ENCODE data around the gene DROSHA.
"Not testable (repeated sequence)": the region's sequence is repeated elsewhere in the genome, so short reads cannot be mapped to it uniquely, and the experiment has no call there.

DROSHA gene, protein sequence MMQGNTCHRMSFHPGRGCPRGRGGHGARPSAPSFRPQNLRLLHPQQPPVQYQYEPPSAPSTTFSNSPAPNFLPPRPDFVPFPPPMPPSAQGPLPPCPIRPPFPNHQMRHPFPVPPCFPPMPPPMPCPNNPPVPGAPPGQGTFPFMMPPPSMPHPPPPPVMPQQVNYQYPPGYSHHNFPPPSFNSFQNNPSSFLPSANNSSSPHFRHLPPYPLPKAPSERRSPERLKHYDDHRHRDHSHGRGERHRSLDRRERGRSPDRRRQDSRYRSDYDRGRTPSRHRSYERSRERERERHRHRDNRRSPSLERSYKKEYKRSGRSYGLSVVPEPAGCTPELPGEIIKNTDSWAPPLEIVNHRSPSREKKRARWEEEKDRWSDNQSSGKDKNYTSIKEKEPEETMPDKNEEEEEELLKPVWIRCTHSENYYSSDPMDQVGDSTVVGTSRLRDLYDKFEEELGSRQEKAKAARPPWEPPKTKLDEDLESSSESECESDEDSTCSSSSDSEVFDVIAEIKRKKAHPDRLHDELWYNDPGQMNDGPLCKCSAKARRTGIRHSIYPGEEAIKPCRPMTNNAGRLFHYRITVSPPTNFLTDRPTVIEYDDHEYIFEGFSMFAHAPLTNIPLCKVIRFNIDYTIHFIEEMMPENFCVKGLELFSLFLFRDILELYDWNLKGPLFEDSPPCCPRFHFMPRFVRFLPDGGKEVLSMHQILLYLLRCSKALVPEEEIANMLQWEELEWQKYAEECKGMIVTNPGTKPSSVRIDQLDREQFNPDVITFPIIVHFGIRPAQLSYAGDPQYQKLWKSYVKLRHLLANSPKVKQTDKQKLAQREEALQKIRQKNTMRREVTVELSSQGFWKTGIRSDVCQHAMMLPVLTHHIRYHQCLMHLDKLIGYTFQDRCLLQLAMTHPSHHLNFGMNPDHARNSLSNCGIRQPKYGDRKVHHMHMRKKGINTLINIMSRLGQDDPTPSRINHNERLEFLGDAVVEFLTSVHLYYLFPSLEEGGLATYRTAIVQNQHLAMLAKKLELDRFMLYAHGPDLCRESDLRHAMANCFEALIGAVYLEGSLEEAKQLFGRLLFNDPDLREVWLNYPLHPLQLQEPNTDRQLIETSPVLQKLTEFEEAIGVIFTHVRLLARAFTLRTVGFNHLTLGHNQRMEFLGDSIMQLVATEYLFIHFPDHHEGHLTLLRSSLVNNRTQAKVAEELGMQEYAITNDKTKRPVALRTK (N-terminal part only)

DNA sequence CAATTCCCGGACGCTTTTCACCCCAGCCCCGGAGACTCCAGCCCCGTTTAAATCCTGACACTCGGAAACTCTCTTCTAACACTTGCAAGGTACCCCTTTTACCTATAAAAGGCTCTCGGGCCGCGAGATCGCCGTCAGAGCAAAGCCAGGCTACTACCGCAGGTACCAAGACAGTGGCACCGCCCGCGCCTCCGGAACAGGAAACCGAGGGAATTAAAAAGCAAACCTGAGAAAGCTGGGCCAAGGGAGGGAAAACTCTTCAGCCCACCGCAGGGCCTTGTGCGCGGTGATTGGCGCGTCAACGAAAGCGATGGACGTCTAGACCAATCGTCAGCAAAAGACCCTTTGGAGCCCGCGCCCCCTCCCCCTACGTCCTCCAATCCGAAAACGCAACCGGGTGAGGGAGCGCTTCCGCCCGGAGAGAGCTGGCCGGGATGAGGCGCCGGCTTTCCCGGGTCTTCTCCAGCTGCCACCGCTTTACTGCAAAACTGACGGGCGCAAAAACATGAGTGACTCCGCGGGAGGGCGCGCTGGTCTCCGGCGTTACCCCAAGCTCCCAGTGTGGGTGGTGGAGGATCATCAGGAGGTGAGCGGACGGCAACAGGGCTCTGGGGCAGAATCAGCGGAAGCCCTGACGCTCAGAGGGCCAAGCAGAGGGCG lies at the start of gene DROSHA, which contains the start of gene C5orf22:
TSS of gene DROSHA (minus strand) at position 206 of the 660 bp plus-strand sequence. CDS start 3,034 bp downstream, outside the sequence.
TSS of gene C5orf22 (plus strand) at position 414 of the 660 bp plus-strand sequence. CDS start at position 506, 92 bp downstream.
- Histone ChIP-seq H3K9me3 (ENCODE audit: control insufficient read depth, insufficient read depth, low read length) (no peaks in the 10 kb centered on the region), H3K27ac (ENCODE audit: low read length) (no peak within 1 kb of the TSS), H3K4me1 (ENCODE audit: control insufficient read depth, insufficient read depth, low read length) (no peaks in the 10 kb centered on the region), H3K4me3 (ENCODE audit: low read length) (peak within 1 kb of the TSS; percentile 91), H3K27me3 (ENCODE audit: control insufficient read depth, insufficient read depth, low read length) (no peaks in the 10 kb centered on the region), H3K36me3 (ENCODE audit: control insufficient read depth, insufficient read depth, low read length) (peaks cover 12% of the 10 kb centered on the region; the same call in 1 of the 2 replicates)
- DNase-seq (ENCODE audit: low read depth, low spot score): peak; percentile 86
- WGBS (ENCODE audit: insufficient coverage, insufficient read length): no CpG with 5 or more reads among the region's 52 CpGs

DNA sequence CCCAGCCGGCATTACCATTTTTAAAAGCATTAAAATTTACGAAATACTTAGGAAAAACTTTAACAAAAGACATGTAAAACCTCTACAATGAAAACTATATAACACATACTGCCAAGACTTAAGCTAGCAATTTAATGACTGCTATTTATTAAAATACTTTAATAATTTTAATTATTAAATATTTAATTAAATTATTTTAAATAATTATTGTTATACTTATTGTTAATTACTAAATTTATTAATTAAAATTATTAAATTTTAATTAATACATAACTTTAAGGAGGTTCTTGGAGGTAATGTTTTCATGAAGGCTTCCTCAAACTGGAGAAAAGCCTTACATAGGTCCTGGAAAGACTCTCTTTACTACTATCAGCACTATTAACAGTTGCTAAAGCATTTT lies 47.7 kb upstream of the DROSHA start:
- H3K27ac ChIP-seq (ENCODE audit: low read length): no peak overlapping the region
- no peaks in the 10 kb centered on the region for H3K36me3 ChIP-seq (ENCODE audit: control insufficient read depth, insufficient read depth, low read length)
- no peaks in the 10 kb centered on the region for H3K9me3 ChIP-seq (ENCODE audit: control insufficient read depth, insufficient read depth, low read length)
- H3K4me1 ChIP-seq (ENCODE audit: control insufficient read depth, insufficient read depth, low read length): no peaks in the 10 kb centered on the region
- DNase-seq (ENCODE audit: low read depth, low spot score): no peak
- no CpG with 5 or more reads among the region's 2 CpGs for WGBS (ENCODE audit: insufficient coverage, insufficient read length)
- no peak overlapping the region for H3K4me3 ChIP-seq (ENCODE audit: low read length)
- H3K27me3 ChIP-seq (ENCODE audit: control insufficient read depth, insufficient read depth, low read length): no peaks in the 10 kb centered on the region

DNA sequence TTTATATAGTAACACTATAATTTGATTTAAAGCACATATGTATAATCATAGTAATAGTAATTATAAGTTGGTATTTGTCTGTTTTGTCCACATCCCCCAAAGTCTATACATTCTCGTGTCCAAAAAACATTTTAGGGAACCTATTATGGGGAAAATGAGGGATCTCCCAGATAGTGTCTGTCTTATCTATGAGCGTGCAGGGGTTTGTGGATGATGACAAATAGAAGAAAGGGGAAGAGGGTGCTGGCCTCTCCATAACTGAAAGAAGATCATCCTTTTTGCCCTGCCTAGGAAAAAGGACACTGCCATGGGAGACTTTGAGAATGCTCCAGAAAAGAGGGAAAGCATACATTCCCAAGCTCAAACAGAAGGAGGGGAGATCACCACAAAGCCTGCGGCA lies 45.5 kb upstream of the DROSHA start:
- Histone ChIP-seq H3K4me3 (ENCODE audit: low read length) (no peak overlapping the region), H3K9me3 (ENCODE audit: control insufficient read depth, insufficient read depth, low read length) (no peaks in the 10 kb centered on the region), H3K27ac (ENCODE audit: low read length) (no peak overlapping the region), H3K4me1 (ENCODE audit: control insufficient read depth, insufficient read depth, low read length) (no peaks in the 10 kb centered on the region), H3K27me3 (ENCODE audit: control insufficient read depth, insufficient read depth, low read length) (no peaks in the 10 kb centered on the region), H3K36me3 (ENCODE audit: control insufficient read depth, insufficient read depth, low read length) (no peaks in the 10 kb centered on the region)
- DNase-seq (ENCODE audit: low read depth, low spot score): no peak
- WGBS (ENCODE audit: insufficient coverage, insufficient read length): no CpG with 5 or more reads among the region's 3 CpGs

DNA sequence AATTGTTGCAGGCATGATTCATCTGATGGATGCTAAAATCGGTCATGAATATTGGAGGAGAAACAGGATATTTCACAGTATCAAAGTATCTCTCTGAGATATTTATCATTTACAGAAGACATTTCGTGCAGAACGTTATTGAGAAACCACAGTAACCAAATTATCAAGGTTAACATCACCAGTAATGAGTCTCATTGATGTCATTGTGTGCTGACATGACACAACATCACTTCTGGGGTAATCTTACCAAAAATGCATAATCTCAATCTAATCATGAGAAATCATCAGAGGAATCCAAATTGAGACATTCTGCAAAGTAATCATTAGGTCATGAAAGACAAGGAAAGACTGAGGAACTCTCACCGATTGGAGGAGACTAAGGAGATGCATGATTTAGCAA lies 42.9 kb upstream of the DROSHA start:
- H3K9me3 ChIP-seq (ENCODE audit: control insufficient read depth, insufficient read depth, low read length): no peaks in the 10 kb centered on the region
- no peaks in the 10 kb centered on the region for H3K27me3 ChIP-seq (ENCODE audit: control insufficient read depth, insufficient read depth, low read length)
- WGBS (ENCODE audit: insufficient coverage, insufficient read length): no CpG with 5 or more reads among the region's 4 CpGs
- H3K4me3 ChIP-seq (ENCODE audit: low read length): no peak overlapping the region
- H3K27ac ChIP-seq (ENCODE audit: low read length): no peak overlapping the region
- H3K4me1 ChIP-seq (ENCODE audit: control insufficient read depth, insufficient read depth, low read length): no peaks in the 10 kb centered on the region
- no peak for DNase-seq (ENCODE audit: low read depth, low spot score)
- no peaks in the 10 kb centered on the region for H3K36me3 ChIP-seq (ENCODE audit: control insufficient read depth, insufficient read depth, low read length)

DNA sequence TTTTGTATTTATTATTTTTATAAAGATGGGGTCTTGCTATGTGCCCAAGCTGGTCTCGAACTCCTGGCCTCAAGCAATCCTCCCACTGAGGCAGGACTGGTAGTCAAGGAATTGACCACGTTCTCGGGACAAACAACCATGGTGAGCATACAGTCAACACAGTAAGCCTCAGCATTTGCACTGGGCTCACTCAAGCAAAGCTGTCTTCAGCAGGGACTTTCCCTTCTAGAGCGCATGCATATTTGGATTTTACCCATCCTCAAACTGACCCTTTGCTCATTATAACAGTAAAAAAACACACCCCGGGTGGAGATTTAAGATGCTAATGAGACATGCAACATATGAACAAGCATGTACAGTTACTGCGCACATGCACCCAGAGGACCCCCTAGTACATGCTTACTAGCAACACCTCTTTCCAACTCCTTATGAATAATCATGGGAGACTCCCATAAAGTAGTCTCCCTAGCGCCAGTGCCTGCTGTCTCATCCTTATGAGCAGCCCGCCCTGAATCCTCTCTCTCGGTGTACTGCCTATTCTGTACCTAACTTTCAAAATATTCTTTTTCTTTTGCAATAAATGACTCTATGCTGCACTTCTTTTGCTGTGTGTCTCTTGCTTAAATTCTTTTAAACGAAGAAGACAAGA lies 41.7 kb upstream of the DROSHA start:
- no CpG with 5 or more reads among the region's 10 CpGs for WGBS (ENCODE audit: insufficient coverage, insufficient read length)
- H3K4me1 ChIP-seq (ENCODE audit: control insufficient read depth, insufficient read depth, low read length): no peaks in the 10 kb centered on the region
- no peaks in the 10 kb centered on the region for H3K27me3 ChIP-seq (ENCODE audit: control insufficient read depth, insufficient read depth, low read length)
- H3K36me3 ChIP-seq (ENCODE audit: control insufficient read depth, insufficient read depth, low read length): no peaks in the 10 kb centered on the region
- no peak for DNase-seq (ENCODE audit: low read depth, low spot score)
- H3K27ac ChIP-seq (ENCODE audit: low read length): no peak overlapping the region
- no peak overlapping the region for H3K4me3 ChIP-seq (ENCODE audit: low read length)
- no peaks in the 10 kb centered on the region for H3K9me3 ChIP-seq (ENCODE audit: control insufficient read depth, insufficient read depth, low read length)

DNA sequence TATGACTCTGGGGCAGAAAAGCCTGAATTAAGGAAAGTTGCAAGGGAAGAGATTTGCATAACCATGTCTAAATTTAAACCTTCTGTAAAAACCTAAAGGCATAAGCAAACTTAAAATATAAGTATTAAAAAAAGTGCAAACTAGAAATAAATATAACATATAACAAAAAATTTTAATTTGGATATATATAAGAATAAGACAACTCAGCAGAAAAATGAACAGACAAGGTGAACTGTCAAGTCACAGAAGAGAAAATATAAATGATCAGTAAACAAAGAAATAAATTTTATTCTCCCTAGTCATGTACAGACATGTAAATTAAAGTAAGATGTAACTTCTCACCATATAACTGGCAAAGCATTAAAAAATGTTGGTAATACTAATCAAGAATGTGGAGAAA lies 37.2 kb upstream of the DROSHA start:
- Histone ChIP-seq H3K27me3 (ENCODE audit: control insufficient read depth, insufficient read depth, low read length) (no peaks in the 10 kb centered on the region), H3K4me1 (ENCODE audit: control insufficient read depth, insufficient read depth, low read length) (no peaks in the 10 kb centered on the region), H3K9me3 (ENCODE audit: control insufficient read depth, insufficient read depth, low read length) (no peaks in the 10 kb centered on the region), H3K4me3 (ENCODE audit: low read length) (no peak overlapping the region), H3K36me3 (ENCODE audit: control insufficient read depth, insufficient read depth, low read length) (no peaks in the 10 kb centered on the region), H3K27ac (ENCODE audit: low read length) (no peak overlapping the region)
- DNase-seq (ENCODE audit: low read depth, low spot score): no peak

DNA sequence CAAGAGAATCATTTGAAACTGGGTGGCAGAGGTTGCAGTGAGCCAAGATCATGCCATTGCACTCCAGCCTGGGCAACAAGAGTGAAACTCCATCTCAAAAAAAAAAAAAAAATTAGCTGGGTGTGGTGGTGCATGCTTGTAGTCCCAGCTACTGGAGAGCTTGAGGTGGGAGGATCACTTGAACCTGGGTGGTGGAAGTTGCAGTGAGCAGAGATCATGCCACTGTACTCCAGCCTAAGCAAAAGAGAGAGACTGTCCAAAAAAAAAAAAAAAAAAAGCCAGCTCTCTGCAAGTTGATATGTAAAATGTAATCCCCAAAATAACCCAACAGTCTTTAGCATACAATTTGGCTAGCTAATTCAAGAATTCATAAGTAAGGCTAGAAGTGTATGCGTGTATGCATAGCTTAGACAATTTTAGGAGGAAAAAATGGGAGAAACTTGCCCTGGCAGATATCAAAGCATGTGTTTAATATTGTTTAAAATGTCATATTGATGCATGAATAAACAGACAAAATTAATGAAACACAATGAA lies 36.5 kb upstream of the DROSHA start:
- Histone ChIP-seq H3K36me3 (ENCODE audit: control insufficient read depth, insufficient read depth, low read length) (no peaks in the 10 kb centered on the region), H3K4me3 (ENCODE audit: low read length) (no peak overlapping the region), H3K27ac (ENCODE audit: low read length) (no peak overlapping the region), H3K4me1 (ENCODE audit: control insufficient read depth, insufficient read depth, low read length) (no peaks in the 10 kb centered on the region), H3K9me3 (ENCODE audit: control insufficient read depth, insufficient read depth, low read length) (no peaks in the 10 kb centered on the region), H3K27me3 (ENCODE audit: control insufficient read depth, insufficient read depth, low read length) (no peaks in the 10 kb centered on the region)
- no peak for DNase-seq (ENCODE audit: low read depth, low spot score)
- WGBS (ENCODE audit: insufficient coverage, insufficient read length): no CpG with 5 or more reads among the region's 1 CpG

DNA sequence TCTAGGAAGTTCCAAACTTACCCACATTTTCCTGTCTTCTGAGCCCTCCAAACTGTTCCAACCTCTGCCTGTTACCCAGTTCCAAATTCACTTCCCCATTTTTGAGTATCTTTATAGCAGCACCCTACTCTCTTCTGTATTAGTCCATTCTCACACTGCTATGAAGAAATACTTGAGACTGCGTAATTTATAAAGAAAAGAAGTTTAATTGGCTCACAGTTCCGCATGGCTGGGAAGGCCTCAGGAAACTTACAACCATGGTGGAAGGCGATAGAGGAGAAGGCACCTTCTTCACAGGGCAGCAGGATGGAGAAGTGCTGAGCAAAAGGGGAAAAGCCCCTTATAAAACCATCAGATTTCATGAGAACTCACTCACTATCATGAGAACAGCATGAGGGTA lies 34.5 kb upstream of the DROSHA start:
- no CpG with 5 or more reads among the region's 3 CpGs for WGBS (ENCODE audit: insufficient coverage, insufficient read length)
- not testable (repeated sequence) for H3K4me3 ChIP-seq (ENCODE audit: low read length); H3K9me3 ChIP-seq (ENCODE audit: control insufficient read depth, insufficient read depth, low read length); H3K27me3 ChIP-seq (ENCODE audit: control insufficient read depth, insufficient read depth, low read length); H3K27ac ChIP-seq (ENCODE audit: low read length); DNase-seq (ENCODE audit: low read depth, low spot score); H3K4me1 ChIP-seq (ENCODE audit: control insufficient read depth, insufficient read depth, low read length); H3K36me3 ChIP-seq (ENCODE audit: control insufficient read depth, insufficient read depth, low read length)

DNA sequence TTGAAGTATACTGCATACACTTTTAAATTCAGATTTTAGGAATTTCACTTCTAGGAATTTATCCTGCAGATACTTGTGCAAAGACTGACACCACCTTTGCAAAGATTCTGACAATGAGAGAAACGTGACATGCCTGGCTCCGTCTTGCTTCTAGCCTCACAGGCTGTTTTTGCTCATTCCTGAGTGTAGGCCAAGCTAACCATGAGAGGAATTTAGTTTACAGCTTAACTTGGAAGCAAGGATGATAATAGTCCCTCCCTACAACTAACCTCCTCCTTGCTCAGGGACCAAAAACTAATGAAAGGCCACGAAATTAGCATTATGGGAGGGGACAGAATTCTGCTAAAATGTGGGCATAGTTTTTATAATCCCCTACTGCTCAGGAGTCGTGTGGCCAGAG lies 31.3 kb upstream of the DROSHA start:
- Histone ChIP-seq H3K9me3 (ENCODE audit: control insufficient read depth, insufficient read depth, low read length) (no peaks in the 10 kb centered on the region), H3K27ac (ENCODE audit: low read length) (no peak overlapping the region), H3K36me3 (ENCODE audit: control insufficient read depth, insufficient read depth, low read length) (no peaks in the 10 kb centered on the region), H3K4me1 (ENCODE audit: control insufficient read depth, insufficient read depth, low read length) (no peaks in the 10 kb centered on the region), H3K4me3 (ENCODE audit: low read length) (no peak overlapping the region), H3K27me3 (ENCODE audit: control insufficient read depth, insufficient read depth, low read length) (no peaks in the 10 kb centered on the region)
- no peak for DNase-seq (ENCODE audit: low read depth, low spot score)
- WGBS (ENCODE audit: insufficient coverage, insufficient read length): no CpG with 5 or more reads among the region's 4 CpGs

Data from iPS DF 6.9 (cell line).